ENCODE measurements around the gene ETFA.
"Not testable (repeated sequence)": the region's sequence is repeated elsewhere in the genome, so short reads cannot be mapped to it uniquely, and the experiment has no call there.

DNA sequence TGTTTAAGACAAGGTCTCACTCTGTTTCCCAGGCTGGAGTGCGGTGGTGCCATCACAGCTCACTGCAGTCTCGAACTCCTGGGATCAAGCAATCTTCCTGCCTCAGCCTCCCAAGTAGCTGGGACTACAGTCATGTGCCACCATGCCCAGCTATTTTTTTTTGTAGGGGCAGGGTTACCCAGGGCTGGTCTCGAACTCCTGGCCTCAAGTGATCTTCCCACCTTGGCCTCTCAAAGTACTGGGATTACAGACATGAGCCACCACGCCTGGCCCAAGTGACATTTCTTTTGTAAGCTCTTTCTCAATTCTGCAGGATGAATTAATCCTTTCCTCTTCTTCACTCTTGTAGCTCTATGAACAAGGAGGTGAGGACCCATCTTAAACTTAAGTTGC lies 1.9 kb upstream of the ETFA start:
- TF ChIP-seq, protein P1, sequence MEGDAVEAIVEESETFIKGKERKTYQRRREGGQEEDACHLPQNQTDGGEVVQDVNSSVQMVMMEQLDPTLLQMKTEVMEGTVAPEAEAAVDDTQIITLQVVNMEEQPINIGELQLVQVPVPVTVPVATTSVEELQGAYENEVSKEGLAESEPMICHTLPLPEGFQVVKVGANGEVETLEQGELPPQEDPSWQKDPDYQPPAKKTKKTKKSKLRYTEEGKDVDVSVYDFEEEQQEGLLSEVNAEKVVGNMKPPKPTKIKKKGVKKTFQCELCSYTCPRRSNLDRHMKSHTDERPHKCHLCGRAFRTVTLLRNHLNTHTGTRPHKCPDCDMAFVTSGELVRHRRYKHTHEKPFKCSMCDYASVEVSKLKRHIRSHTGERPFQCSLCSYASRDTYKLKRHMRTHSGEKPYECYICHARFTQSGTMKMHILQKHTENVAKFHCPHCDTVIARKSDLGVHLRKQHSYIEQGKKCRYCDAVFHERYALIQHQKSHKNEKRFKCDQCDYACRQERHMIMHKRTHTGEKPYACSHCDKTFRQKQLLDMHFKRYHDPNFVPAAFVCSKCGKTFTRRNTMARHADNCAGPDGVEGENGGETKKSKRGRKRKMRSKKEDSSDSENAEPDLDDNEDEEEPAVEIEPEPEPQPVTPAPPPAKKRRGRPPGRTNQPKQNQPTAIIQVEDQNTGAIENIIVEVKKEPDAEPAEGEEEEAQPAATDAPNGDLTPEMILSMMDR (IDR thresholded peaks at IDR 0.05; ENCODE audit: low read length), result not testable (repeated sequence)
- TF ChIP-seq EZH2 (optimal IDR thresholded peaks at IDR 0.05; ENCODE audit: low read depth, low read length); EZH2phosphoT487 (IDR thresholded peaks at IDR 0.05; ENCODE audit: low read length): not testable (repeated sequence)
